Transverse colon (tissue), 4 donors: ENCODE results near the gene DNAJB11. TPM values are rescaled to one million over a fixed set of nuclear protein-coding genes. Genes with fewer than 3 reads are reported as not detected.

Source experiments
- DNase-seq: peaks from one replicate; pipeline ENCODE4 v3.0.0-alpha.2; 2019
- H3K27ac ChIP-seq, 4 donors: fragments of 200-600 bp; sonication (generic); 2 replicates each; pipeline ENCODE4 v1.5.1; 2016 to 2018; ENCODE audit warnings: inconsistent platforms in 4 of 4
- H3K27me3 ChIP-seq: fragments of 200-600 bp; sonication (generic); 2 replicates; pipeline ENCODE4 v1.5.1; 2017; ENCODE audit warnings: inconsistent platforms
- H3K36me3 ChIP-seq, 4 donors: fragments of 200-600 bp; sonication (generic); 2 replicates each; pipeline ENCODE4 v1.5.1; 2017 to 2019; ENCODE audit warnings: inconsistent platforms in 4 of 4
- H3K4me1 ChIP-seq, 4 donors: fragments of 200-600 bp; sonication (generic); 2 replicates each; pipeline ENCODE4 v1.5.1; 2017 to 2020; ENCODE audit warnings: inconsistent platforms in 4 of 4
- H3K4me3 ChIP-seq, 4 donors: fragments of 200-600 bp; sonication (generic); 1 replicate in 1 of 4; 2 replicates in 3 of 4; pipeline versions ENCODE4 v1.5.1 to v1.6.1; 2017 to 2019; ENCODE audit warnings: inconsistent platforms in 4 of 4
- H3K9me3 ChIP-seq, 2 donors: fragments of 200-600 bp; sonication (generic); 2 replicates each; pipeline ENCODE4 v1.5.1; 2017 to 2019; ENCODE audit warnings: inconsistent platforms in 2 of 2
- EP300 ChIP-seq: sonication (generic); formaldehyde crosslinking; IDR thresholded peaks from one replicate; pipeline ENCODE4 v1.6.1; 2017; ENCODE audit warnings: antibody characterized with exemption, low read depth
- POLR2A ChIP-seq: fragments of 450-650 bp; IDR thresholded peaks from one replicate; pipeline ENCODE4 v1.6.1; 2016; ENCODE audit warnings: antibody characterized with exemption, mild to moderate bottlenecking, moderate library complexity
- POLR2AphosphoS5 ChIP-seq, 3 donors: sonication (generic); formaldehyde crosslinking; IDR thresholded peaks; one replicate each; pipeline ENCODE4 v1.6.1; 2016; ENCODE audit warnings: antibody characterized with exemption in 3 of 3
- WGBS, 2 donors: methylation state at CpG; one replicate each; pipeline ENCODE4 v1.1.5; 2018; ENCODE audit warnings: low coverage in 1 of 2; 5-methylcytosine and 5-hydroxymethylcytosine counted together
- in situ Hi-C, 4 donors: fragments of 200-750 bp; cut with MboI; loops; one replicate each; pipeline versions ENCODE4 v1.15.0 to v1.15.1; 2017; ENCODE audit warnings: low sequenced_read_pairs in 3 of 4, low pct_ligation_motif_present in 1 of 4, low pct_unique_long_range_greater_than_20kb in 1 of 4
- intact Hi-C: fragments of 100-400 bp; cut with DNase I; formaldehyde crosslinking; loops from one replicate; pipeline ENCODE4 v1.15.1; 2023; ENCODE audit warnings: low total_unique reads
- total RNA-seq, 4 donors: library from RNA; depleted of rRNA; stranded (reverse); fragments of >200 nt; gene quantifications; one replicate each; pipeline ENCODE4 v1.1.0, GENCODE V29; 2016
- TF ChIP-seq, protein P1 (sequence below), 5 experiments: fragments of 200-600 bp in 3 of 5; fragments of 450-650 bp in 2 of 5; sonication (generic) in 3 of 5; IDR thresholded peaks; 1 replicate in 2 of 5; 2 replicates in 3 of 5; pipeline ENCODE4 v1.5.1; 2016 to 2017; ENCODE audit warnings: antibody characterized with exemption in 5 of 5, inconsistent platforms in 3 of 5, mild to moderate bottlenecking in 2 of 5, moderate library complexity in 1 of 5

The DNAJB11 gene
- total RNA-seq, 4 donors from 2014 or later, result 15.7 to 50.0 (median 29.4) TPM

DNA sequence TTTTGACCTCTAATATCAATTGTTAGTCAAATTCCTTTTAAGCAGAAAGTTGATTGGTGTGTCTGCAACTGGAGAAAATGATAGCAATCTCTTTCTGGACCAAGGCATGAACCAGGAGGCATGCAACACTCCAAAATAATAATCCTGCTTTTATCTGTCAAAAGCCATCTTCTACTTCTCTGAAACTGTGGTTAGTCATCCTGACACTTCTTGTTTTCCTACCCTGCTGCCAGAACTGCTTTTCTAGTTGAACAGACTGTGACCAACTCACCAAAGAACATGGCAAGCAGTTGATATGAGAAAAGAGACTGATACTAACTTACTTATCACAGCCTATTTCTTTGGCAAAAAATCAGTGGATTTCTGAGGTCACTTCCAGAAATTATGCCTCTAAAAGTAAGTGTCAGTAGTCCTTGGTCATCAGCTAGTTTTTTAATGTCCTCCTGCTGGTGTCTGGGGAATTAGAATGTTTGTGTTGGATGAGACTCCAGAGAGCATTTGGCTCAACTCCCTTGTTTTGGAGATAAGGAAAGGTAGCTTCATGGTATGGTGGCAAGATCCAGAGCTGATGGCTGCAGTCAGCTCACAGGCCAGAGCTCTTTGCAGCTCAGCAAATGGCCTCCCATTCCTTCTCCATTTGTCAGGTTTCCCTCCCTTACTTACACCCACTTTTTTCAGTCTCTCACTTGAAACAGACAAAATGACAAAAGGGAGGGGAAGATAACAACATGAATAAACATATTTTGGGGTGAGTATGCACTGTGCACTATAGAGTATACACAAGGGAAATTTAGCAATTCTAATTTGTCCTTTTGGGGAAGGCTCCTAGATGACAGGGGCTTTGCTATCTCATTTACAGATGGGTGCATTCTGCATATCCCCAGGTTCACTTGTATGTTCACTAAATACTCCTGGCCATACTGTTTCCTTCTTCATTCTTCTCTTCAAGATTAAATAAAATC is 33.4 kb upstream of the DNAJB11 start:
- no peaks in the 10 kb centered on the region for H3K36me3 ChIP-seq
- no peak overlapping the region for H3K4me3 ChIP-seq
- H3K27me3 ChIP-seq, result no peaks in the 10 kb centered on the region
- H3K4me1 ChIP-seq, result peaks cover 0 to 11% (median 2%) of the 10 kb centered on the region in 4 donors
- H3K27ac ChIP-seq, result no peak overlapping the region
- H3K9me3 ChIP-seq, result no peaks in the 10 kb centered on the region
- in situ Hi-C loops (loop anchor here (5.0 to 25.0 kb wide), 6 partner anchors 272 to 562 kb away; no protein-coding TSS in a partner anchor), intact Hi-C loops (no loop called here)
- no peak for DNase-seq
- TF ChIP-seq, protein P1, sequence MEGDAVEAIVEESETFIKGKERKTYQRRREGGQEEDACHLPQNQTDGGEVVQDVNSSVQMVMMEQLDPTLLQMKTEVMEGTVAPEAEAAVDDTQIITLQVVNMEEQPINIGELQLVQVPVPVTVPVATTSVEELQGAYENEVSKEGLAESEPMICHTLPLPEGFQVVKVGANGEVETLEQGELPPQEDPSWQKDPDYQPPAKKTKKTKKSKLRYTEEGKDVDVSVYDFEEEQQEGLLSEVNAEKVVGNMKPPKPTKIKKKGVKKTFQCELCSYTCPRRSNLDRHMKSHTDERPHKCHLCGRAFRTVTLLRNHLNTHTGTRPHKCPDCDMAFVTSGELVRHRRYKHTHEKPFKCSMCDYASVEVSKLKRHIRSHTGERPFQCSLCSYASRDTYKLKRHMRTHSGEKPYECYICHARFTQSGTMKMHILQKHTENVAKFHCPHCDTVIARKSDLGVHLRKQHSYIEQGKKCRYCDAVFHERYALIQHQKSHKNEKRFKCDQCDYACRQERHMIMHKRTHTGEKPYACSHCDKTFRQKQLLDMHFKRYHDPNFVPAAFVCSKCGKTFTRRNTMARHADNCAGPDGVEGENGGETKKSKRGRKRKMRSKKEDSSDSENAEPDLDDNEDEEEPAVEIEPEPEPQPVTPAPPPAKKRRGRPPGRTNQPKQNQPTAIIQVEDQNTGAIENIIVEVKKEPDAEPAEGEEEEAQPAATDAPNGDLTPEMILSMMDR (IDR thresholded peaks at IDR 0.05), result no peak

DNA sequence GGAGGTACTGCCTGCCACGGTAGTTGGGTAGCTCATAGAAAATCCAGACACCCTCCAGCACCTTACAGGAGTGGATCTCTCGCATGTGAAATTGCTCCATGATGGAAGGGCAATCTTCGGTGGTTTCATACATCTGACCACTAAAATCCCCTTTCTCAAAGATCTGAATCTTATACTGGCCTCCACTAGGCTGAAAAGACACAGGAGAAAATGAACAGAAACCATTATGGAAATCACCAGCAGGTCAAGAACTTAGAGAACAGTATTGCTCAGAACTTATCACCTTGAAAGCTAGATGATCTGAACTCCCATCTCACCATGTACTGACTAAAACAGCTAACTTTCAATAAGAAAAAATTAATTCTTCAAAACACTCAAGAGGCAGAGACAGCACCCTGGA is 31.7 kb upstream of the DNAJB11 start:
- 78% methylated on average over 3 of the region's 3 CpGs; no CpG with 5 or more reads in 1 of the 2 donors for WGBS, 2 donors
- TF ChIP-seq POLR2A (no peak), EP300 (no peak), POLR2AphosphoS5 (IDR thresholded peaks at IDR 0.05) (no peak)
- TF ChIP-seq, protein P1 (IDR thresholded peaks at IDR 0.05), result no peak
- Histone ChIP-seq H3K36me3 (peaks cover 0 to 3% (median under 1%) of the 10 kb centered on the region in 4 donors), H3K4me1 (peaks cover 0 to 9% (median 2%) of the 10 kb centered on the region in 4 donors), H3K27me3 (no peaks in the 10 kb centered on the region), H3K9me3 (no peaks in the 10 kb centered on the region), H3K27ac (no peak overlapping the region), H3K4me3 (no peak overlapping the region)
- intact Hi-C loops (no loop called here), in situ Hi-C loops (loop anchor here (5.0 to 25.0 kb wide), 6 partner anchors 274 to 564 kb away; no protein-coding TSS in a partner anchor)
- no peak for DNase-seq

DNA sequence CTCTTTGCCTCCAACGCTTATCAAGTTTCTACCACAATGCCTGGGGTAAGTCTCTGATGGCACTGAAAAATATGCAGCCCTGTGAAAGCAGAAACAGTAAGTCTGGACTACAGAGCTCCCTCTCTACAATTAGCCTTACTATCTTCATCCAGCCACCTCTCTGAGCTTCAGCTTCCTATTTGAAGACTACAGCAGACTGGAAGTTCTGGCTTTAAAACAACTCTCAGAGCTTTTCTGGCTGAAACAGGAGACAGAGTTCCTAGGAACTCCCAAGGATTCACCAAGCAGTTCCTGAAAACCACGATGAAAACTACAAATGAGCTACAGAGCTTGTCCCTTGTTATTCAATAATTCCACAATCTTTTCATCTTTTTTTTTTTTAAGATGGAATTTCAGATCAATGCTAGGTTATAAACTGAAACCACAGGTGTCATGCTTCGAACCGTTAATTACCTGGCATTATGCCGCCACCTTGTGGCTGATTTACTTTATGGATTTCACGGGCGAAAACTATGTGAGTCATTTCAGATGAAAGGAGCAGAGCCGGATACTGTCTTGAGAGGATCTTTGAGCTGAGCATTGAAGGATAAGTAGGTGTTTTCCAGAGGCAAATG is 30.2 kb upstream of the DNAJB11 start:
- intact Hi-C loops (loop anchor here (10.0 kb wide), 1 partner anchor 566 kb away; no protein-coding TSS in a partner anchor), in situ Hi-C loops (loop anchor here in 2 of 4 donors (10.0 to 25.0 kb wide), 2 partner anchors 286 to 553 kb away; no protein-coding TSS in a partner anchor)
- 8 to 13% methylated on average over 8 of the region's 8 CpGs for WGBS, 2 donors
- DNase-seq, result peak; percentile 78
- H3K27me3 ChIP-seq, result no peaks in the 10 kb centered on the region
- peaks cover 0 to 5% (median 2%) of the 10 kb centered on the region in 4 donors for H3K4me1 ChIP-seq
- H3K4me3 ChIP-seq, result no peak overlapping the region
- TF ChIP-seq, protein P1 (IDR thresholded peaks at IDR 0.05), result peak; percentile 72 to 87 (median 79)
- TF ChIP-seq EP300, result no peak
- no peaks in the 10 kb centered on the region for H3K9me3 ChIP-seq
- H3K36me3 ChIP-seq, result peaks cover 0 to 9% (median 3%) of the 10 kb centered on the region in 4 donors
- H3K27ac ChIP-seq, result no peak overlapping the region

GRCh38 chr3:186540835-186541226 is 29.7 kb upstream of the DNAJB11 start:
- Histone ChIP-seq H3K27me3 (no peaks in the 10 kb centered on the region), H3K36me3 (peaks cover 0 to 9% (median 3%) of the 10 kb centered on the region in 4 donors), H3K4me3 (no peak overlapping the region), H3K9me3 (no peaks in the 10 kb centered on the region), H3K27ac (no peak overlapping the region), H3K4me1 (peaks cover 0 to 5% (median 2%) of the 10 kb centered on the region in 4 donors)
- TF ChIP-seq, protein P1 (IDR thresholded peaks at IDR 0.05), result no peak
- TF ChIP-seq EP300 (no peak), POLR2A (no peak), POLR2AphosphoS5 (IDR thresholded peaks at IDR 0.05) (no peak)
- intact Hi-C loops (loop anchor here (10.0 kb wide), 1 partner anchor 566 kb away; no protein-coding TSS in a partner anchor), in situ Hi-C loops (loop anchor here in 2 of 4 donors (10.0 to 25.0 kb wide), 2 partner anchors 286 to 554 kb away; no protein-coding TSS in a partner anchor)
- DNase-seq, result no peak
- 19 to 31% methylated on average over 2 of the region's 2 CpGs for WGBS, 2 donors
